Erythroblast (primary cell): ENCODE results near the gene IL2RA.

ENCODE experiments used
- DNase-seq, 2 experiments: peaks; one replicate each; lab custom pipeline; 2025; lab: John Stamatoyannopoulos, UW
- GATA1 ChIP-seq: IDR thresholded peaks from 2 replicates; pipeline ENCODE4 v1.6.1; 2011; ENCODE audit warnings: low read depth, mild to moderate bottlenecking, control low read depth, low read length, moderate library complexity
- POLR2A ChIP-seq: IDR thresholded peaks from 2 replicates; pipeline ENCODE4 v1.6.1; 2011; ENCODE audit warnings: mild to moderate bottlenecking, low read length

Gene IL2RA

GRCh38 chr10:6018422-6018821, 43.7 kb downstream of the IL2RA start:
- no peak for DNase-seq

GRCh38 chr10:6017781-6018354, 44.3 kb downstream of the IL2RA start:
- no peak for DNase-seq
- TF ChIP-seq GATA1: no peak
- no peak for TF ChIP-seq POLR2A

More at GRCh38 chr10:6018422-6018821, 43.7 kb downstream of the IL2RA start:
- TF ChIP-seq GATA1 (no peak), POLR2A (no peak)

GRCh38 chr10:6014241-6014761, 47.9 kb downstream of the IL2RA start:
- peak; percentile 72 to 80 for DNase-seq
- TF ChIP-seq POLR2A: no peak
- TF ChIP-seq GATA1: no peak

GRCh38 chr10:6013413-6014192, 48.6 kb downstream of the IL2RA start:
- DNase-seq: no peak

GRCh38 chr10:6012121-6012905, 49.9 kb downstream of the IL2RA start:
- DNase-seq: no peak

More at GRCh38 chr10:6013413-6014192, 48.6 kb downstream of the IL2RA start:
- no peak for TF ChIP-seq POLR2A
- no peak for TF ChIP-seq GATA1

GRCh38 chr10:6011558-6011957, 50.6 kb downstream of the IL2RA start:
- TF ChIP-seq GATA1: no peak
- no peak for TF ChIP-seq POLR2A
- no peak for DNase-seq

More at GRCh38 chr10:6012121-6012905, 49.9 kb downstream of the IL2RA start:
- TF ChIP-seq GATA1 (no peak), POLR2A (no peak)

- TF ChIP-seq POLR2A (no peak), GATA1 (no peak)
- no peak for DNase-seq
Measured at GRCh38 chr10:6010569-6010968, 51.6 kb downstream of the IL2RA start.

GRCh38 chr10:6009961-6010360, 52.2 kb downstream of the IL2RA start:
- no peak for TF ChIP-seq POLR2A
- TF ChIP-seq GATA1: no peak
- DNase-seq: no peak

GRCh38 chr10:6009150-6009549, 53.0 kb downstream of the IL2RA start:
- no peak for DNase-seq
- TF ChIP-seq GATA1 (no peak), POLR2A (no peak)

GRCh38 chr10:6008497-6009142, 53.5 kb downstream of the IL2RA start:
- DNase-seq: no peak
- TF ChIP-seq GATA1 (no peak), POLR2A (no peak)

- TF ChIP-seq POLR2A (no peak), GATA1 (no peak)
- DNase-seq: peak; percentile 21 to 31
Measured at GRCh38 chr10:6006991-6007390, 55.2 kb downstream of the IL2RA start.

GRCh38 chr10:6006546-6006945, 55.6 kb downstream of the IL2RA start:
- DNase-seq: peak in 1 of 2 experiments; percentile 40
- TF ChIP-seq GATA1: no peak
- TF ChIP-seq POLR2A: no peak

GRCh38 chr10:6005856-6006395, 56.2 kb downstream of the IL2RA start:
- peak; percentile 70 to 82 for DNase-seq
- TF ChIP-seq POLR2A (peak; percentile 54), GATA1 (no peak)

- DNase-seq: peak in 1 of 2 experiments; percentile 20
Measured at GRCh38 chr10:6005161-6005804, 56.9 kb downstream of the IL2RA start.
